ENCODE measurements around the gene BABAM2. TPM values are rescaled to one million over a fixed set of nuclear protein-coding genes. Genes with fewer than 3 reads are reported as not detected.

Gene BABAM2
- total RNA-seq, 1 experiment from 2014 or later: 46.1 TPM

GRCh38 chr2:28356095-28356911, 465.8 kb downstream of the BABAM2 start:
- Histone ChIP-seq H3K9me3 (ENCODE audit: insufficient read depth, low read depth) (no peaks in the 10 kb centered on the region), H3K79me2 (ENCODE audit: low read depth) (no peaks in the 10 kb centered on the region), H3K27me3 (ENCODE audit: insufficient read depth, low read depth) (no peaks in the 10 kb centered on the region), H3K4me2 (no peak overlapping the region), H3K4me1 (replicated peaks; ENCODE audit: insufficient read depth) (peaks cover 30% of the 10 kb centered on the region), H3F3A (ENCODE audit: insufficient read depth, low read depth) (peaks cover 31% of the 10 kb centered on the region), H3K27ac (no peak overlapping the region), H2AFZ (no peak overlapping the region), H3K9me2 (ENCODE audit: insufficient read depth) (no peaks in the 10 kb centered on the region), H4K20me1 (ENCODE audit: insufficient read depth) (no peaks in the 10 kb centered on the region), H3K36me3 (ENCODE audit: low read depth) (no peaks in the 10 kb centered on the region), H3K4me3 (no peak overlapping the region)
- ChIA-PET POLR2A (ENCODE audit: unreplicated experiment) (interaction anchor here (0.6 kb wide), 2 partner anchors 371 to 580 kb away, joined by 3 to 4 read pairs; no protein-coding TSS in a partner anchor), CTCF (no interaction called here)
- BruUV-seq (replicated peaks): no TSS peak
- TF ChIP-seq EZH2 (IDR thresholded peaks at IDR 0.05; ENCODE audit: low read depth) (no peak), CTCF (conservative IDR thresholded peaks at IDR 0.05) (no peak)
- intact Hi-C loops (cut with micrococcal nuclease; ENCODE audit: unreplicated experiment): no loop called here
- DNase-seq: peak; percentile 57 to 67

- H3K27me3 ChIP-seq (ENCODE audit: insufficient read depth, low read depth): no peaks in the 10 kb centered on the region
- H2AFZ ChIP-seq: no peak overlapping the region
- peaks cover 31% of the 10 kb centered on the region for H3F3A ChIP-seq (ENCODE audit: insufficient read depth, low read depth)
- ChIA-PET CTCF (interaction anchor here (0.6 kb wide), 1 partner anchor 110 kb away, joined by 5 read pairs; no protein-coding TSS in a partner anchor), POLR2A (ENCODE audit: unreplicated experiment) (interaction anchor here (0.6 kb wide), 1 partner anchor 172 kb away, joined by 15 read pairs; no protein-coding TSS in a partner anchor)
- no peaks in the 10 kb centered on the region for H3K36me3 ChIP-seq (ENCODE audit: low read depth)
- H3K79me2 ChIP-seq (ENCODE audit: low read depth): no peaks in the 10 kb centered on the region
- BruUV-seq (replicated peaks): no TSS peak
- no peak overlapping the region for H3K27ac ChIP-seq
- H3K9me2 ChIP-seq (ENCODE audit: insufficient read depth): no peaks in the 10 kb centered on the region
- H4K20me1 ChIP-seq (ENCODE audit: insufficient read depth): no peaks in the 10 kb centered on the region
- H3K4me1 ChIP-seq (replicated peaks; ENCODE audit: insufficient read depth): peaks cover 37% of the 10 kb centered on the region
- no peak overlapping the region for H3K4me3 ChIP-seq
- H3K4me2 ChIP-seq: no peak overlapping the region
- no peak for DNase-seq
- intact Hi-C loops (cut with micrococcal nuclease; ENCODE audit: unreplicated experiment): no loop called here
- no peaks in the 10 kb centered on the region for H3K9me3 ChIP-seq (ENCODE audit: insufficient read depth, low read depth)
- no peak for TF ChIP-seq EZH2 (IDR thresholded peaks at IDR 0.05; ENCODE audit: low read depth)
- no peak for TF ChIP-seq CTCF (conservative IDR thresholded peaks at IDR 0.05)
Observed at GRCh38 chr2:28357055-28357454, 466.5 kb downstream of the BABAM2 start.

- H3K4me2 ChIP-seq: no peak overlapping the region
- H3K27me3 ChIP-seq (ENCODE audit: insufficient read depth, low read depth): no peaks in the 10 kb centered on the region
- peaks cover 31% of the 10 kb centered on the region for H3F3A ChIP-seq (ENCODE audit: insufficient read depth, low read depth)
- intact Hi-C loops (cut with micrococcal nuclease; ENCODE audit: unreplicated experiment): loop anchor here (2.0 kb wide), 1 partner anchor 33 kb away; no protein-coding TSS in a partner anchor
- no peaks in the 10 kb centered on the region for H3K9me2 ChIP-seq (ENCODE audit: insufficient read depth)
- H4K20me1 ChIP-seq (ENCODE audit: insufficient read depth): no peaks in the 10 kb centered on the region
- ChIA-PET POLR2A (ENCODE audit: unreplicated experiment) (no interaction called here), CTCF (no interaction called here)
- no peak for DNase-seq
- H3K9me3 ChIP-seq (ENCODE audit: insufficient read depth, low read depth): no peaks in the 10 kb centered on the region
- no peaks in the 10 kb centered on the region for H3K79me2 ChIP-seq (ENCODE audit: low read depth)
- peaks cover 37% of the 10 kb centered on the region for H3K4me1 ChIP-seq (replicated peaks; ENCODE audit: insufficient read depth)
- no TSS peak for BruUV-seq (replicated peaks)
- H3K4me3 ChIP-seq: no peak overlapping the region
- H3K36me3 ChIP-seq (ENCODE audit: low read depth): no peaks in the 10 kb centered on the region
- no peak overlapping the region for H2AFZ ChIP-seq
- no peak for TF ChIP-seq EZH2 (IDR thresholded peaks at IDR 0.05; ENCODE audit: low read depth)
- TF ChIP-seq CTCF (conservative IDR thresholded peaks at IDR 0.05): no peak
- H3K27ac ChIP-seq: 0 out of 2 replicates have a peak overlapping the region, but pooled peaks have one; percentile 72
Observed at GRCh38 chr2:28357948-28358667, 467.6 kb downstream of the BABAM2 start.
